Astrocyte of the cerebellum (primary cell): Measurements from ENCODE around the gene DOK7.
"Not testable (repeated sequence)": the region's sequence is repeated elsewhere in the genome, so short reads cannot be mapped to it uniquely, and the experiment has no call there.

ENCODE experiments used
- DNase-seq: peaks from one replicate; pipeline ENCODE4 v3.0.0-alpha.2; 2011; ENCODE audit warnings: low read depth
- H3K4me3 ChIP-seq: 2 replicates; pipeline ENCODE4 v1.5.1; 2011; ENCODE audit warnings: mild to moderate bottlenecking, low read depth, low read length, moderate library complexity
- in situ Hi-C: cut with HindIII; loops from 2 replicates; pipeline ENCODE4 v1.10.0; 2017; ENCODE audit warnings: low sequenced_read_pairs
- TF ChIP-seq, protein P1 (sequence below): IDR thresholded peaks from 2 replicates; pipeline ENCODE4 v1.5.1; 2012; ENCODE audit warnings: low read length, low read depth, moderate library complexity, mild to moderate bottlenecking; ENCODE audit errors: missing control alignments

The DOK7 gene

GRCh38 chr4:3531879-3532750 lies 69.0 kb downstream of the DOK7 start, which contains the start of gene LRPAP1:
TSS of gene LRPAP1 (minus strand) at chr4:3532422. CDS start at chr4:3532412, 10 bp downstream.
- in situ Hi-C loops: no loop called here
- peak within 1 kb of the TSS; percentile 84 for H3K4me3 ChIP-seq
- TF ChIP-seq, protein P1, sequence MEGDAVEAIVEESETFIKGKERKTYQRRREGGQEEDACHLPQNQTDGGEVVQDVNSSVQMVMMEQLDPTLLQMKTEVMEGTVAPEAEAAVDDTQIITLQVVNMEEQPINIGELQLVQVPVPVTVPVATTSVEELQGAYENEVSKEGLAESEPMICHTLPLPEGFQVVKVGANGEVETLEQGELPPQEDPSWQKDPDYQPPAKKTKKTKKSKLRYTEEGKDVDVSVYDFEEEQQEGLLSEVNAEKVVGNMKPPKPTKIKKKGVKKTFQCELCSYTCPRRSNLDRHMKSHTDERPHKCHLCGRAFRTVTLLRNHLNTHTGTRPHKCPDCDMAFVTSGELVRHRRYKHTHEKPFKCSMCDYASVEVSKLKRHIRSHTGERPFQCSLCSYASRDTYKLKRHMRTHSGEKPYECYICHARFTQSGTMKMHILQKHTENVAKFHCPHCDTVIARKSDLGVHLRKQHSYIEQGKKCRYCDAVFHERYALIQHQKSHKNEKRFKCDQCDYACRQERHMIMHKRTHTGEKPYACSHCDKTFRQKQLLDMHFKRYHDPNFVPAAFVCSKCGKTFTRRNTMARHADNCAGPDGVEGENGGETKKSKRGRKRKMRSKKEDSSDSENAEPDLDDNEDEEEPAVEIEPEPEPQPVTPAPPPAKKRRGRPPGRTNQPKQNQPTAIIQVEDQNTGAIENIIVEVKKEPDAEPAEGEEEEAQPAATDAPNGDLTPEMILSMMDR: no peak
- peak; percentile 69 for DNase-seq

DNA sequence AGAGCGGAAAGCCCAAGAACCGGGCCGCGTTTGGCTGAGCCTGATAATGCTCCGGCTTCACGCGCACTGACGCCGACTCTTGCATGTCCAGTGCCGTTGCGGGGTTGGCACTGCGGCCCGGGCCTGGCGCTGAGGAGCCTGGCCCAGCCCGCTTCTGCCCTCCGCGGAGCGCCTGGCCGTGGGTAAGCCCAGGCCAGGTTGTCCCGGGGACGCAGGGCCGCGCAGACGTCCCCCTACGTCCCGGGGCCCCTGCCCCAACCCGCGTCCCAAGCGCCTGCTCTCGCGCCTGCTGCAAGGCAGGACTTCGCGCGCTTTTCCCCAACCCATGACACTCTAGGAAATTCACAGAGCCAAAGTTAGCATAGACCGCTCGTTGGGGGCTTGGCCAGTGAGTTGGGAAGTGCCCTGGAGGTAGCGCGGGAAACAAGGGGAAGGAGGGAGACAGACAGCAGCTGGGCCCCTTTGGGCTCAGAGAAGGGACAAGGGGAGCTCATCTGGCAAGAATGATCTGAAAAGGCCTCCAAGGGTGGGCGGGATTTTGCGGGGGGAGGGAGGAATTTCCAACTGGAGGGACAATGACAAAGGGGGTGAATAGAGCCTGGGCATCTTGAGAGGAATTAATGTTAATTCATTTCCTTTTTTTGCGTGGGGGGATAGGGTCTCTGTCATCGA lies 69.8 kb downstream of the DOK7 start:
- DNase-seq: no peak
- TF ChIP-seq, protein P1: no peak
- peak overlapping the region; percentile 84 for H3K4me3 ChIP-seq
- in situ Hi-C loops: no loop called here

DNA sequence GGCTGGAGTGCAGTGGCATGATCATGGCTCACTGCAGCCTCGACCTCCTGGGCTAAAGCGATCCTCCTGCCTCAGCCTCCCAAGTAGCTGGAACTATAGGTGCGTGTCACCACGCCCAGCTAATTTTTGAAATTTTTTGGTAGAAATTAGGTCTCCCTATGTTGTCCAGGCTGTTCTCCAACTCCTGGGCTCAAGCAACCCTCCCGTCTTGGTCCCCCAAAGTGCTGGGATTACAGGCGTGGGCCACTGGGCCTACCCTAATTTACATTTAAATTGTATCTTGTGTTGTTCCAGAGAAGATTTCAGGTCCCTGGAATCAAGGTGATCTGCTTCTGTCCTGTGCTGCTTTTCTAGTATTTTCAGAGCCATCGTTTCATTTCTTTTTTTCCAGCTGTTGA lies 70.3 kb downstream of the DOK7 start:
- no peak for DNase-seq
- H3K4me3 ChIP-seq: no peak overlapping the region
- TF ChIP-seq, protein P1: no peak
- in situ Hi-C loops: no loop called here

DNA sequence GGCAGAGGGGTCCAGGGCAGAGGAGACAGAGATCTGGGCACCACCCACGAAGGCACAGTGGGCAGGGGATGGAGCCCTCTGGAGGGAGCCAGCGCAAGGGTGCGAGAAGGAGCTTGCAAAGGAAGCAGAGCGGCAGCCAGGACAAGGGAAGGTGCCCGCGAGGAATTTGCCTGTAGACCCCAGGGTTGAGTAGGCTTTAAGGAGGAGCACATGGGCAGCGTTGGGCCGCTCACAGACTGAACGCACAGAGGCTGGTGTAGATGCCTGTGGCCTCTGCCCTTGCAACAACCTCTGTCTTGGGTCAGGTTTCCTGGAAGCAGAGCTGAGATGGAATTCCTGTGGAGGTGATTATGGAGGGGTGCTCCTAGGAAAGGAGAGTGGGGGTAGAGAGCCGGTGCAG lies 72.7 kb downstream of the DOK7 start:
- DNase-seq, in situ Hi-C loops: not testable (repeated sequence)

GRCh38 chr4:3538906-3539305 lies 75.8 kb downstream of the DOK7 start:
- DNase-seq, in situ Hi-C loops, H3K4me3 ChIP-seq: not testable (repeated sequence)

More for the DNA sequence above, 72.7 kb downstream of the DOK7 start:
- H3K4me3 ChIP-seq: not testable (repeated sequence)

DNA sequence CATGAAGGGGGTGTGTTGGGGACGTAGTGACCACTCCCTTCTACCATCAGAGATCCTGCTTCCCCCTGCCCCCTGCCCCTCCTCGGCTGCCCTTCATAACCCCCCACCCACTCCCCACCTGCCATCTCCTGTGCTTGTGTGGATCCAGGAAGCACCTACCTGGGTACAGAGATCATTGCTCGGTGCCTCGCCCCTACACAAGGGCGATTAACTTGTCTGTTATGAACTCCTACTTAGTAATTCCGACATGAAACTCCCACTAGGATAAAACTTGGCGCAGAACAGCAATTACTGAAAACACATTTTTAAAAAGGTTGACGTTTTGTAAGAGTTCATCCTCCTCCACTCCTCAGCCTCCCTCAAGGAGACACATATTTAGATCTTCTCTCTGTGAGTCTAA lies 80.3 kb downstream of the DOK7 start:
- H3K4me3 ChIP-seq, DNase-seq, in situ Hi-C loops: not testable (repeated sequence)
